HG03064 (cell line): ENCODE results near the gene RAB11FIP3.

Source experiments
- ATAC-seq: cut with Tn5 transposase; IDR thresholded peaks from one replicate; pipeline ENCODE4 v1.9.1; 2021; ENCODE audit warnings: low read depth; ENCODE audit not compliant: unreplicated experiment

RAB11FIP3 gene

GRCh38 chr16:548586-548985, 123.1 kb downstream of the RAB11FIP3 start:
- ATAC-seq = no peak

GRCh38 chr16:549544-550263, 124.3 kb downstream of the RAB11FIP3 start:
- ATAC-seq = no peak

GRCh38 chr16:551210-551609, 125.8 kb downstream of the RAB11FIP3 start:
- ATAC-seq = no peak

GRCh38 chr16:552171-552570, 126.7 kb downstream of the RAB11FIP3 start:
- no peak for ATAC-seq

GRCh38 chr16:553601-554296, 128.3 kb downstream of the RAB11FIP3 start:
- ATAC-seq = no peak

GRCh38 chr16:554297-554621, 128.8 kb downstream of the RAB11FIP3 start:
- ATAC-seq = no peak

GRCh38 chr16:554640-555365, 129.4 kb downstream of the RAB11FIP3 start:
- ATAC-seq = no peak

GRCh38 chr16:555528-556473, 130.4 kb downstream of the RAB11FIP3 start:
- no peak for ATAC-seq

- ATAC-seq = no peak
Observed at GRCh38 chr16:556474-557173, 131.2 kb downstream of the RAB11FIP3 start.

GRCh38 chr16:557463-558297, 132.2 kb downstream of the RAB11FIP3 start:
- no peak for ATAC-seq

- ATAC-seq = no peak
Observed at GRCh38 chr16:558298-559020, 133.0 kb downstream of the RAB11FIP3 start.

GRCh38 chr16:559021-559380, 133.6 kb downstream of the RAB11FIP3 start:
- ATAC-seq = no peak

- ATAC-seq = no peak
Observed at GRCh38 chr16:559411-560203, 134.2 kb downstream of the RAB11FIP3 start.

- ATAC-seq = no peak
Observed at GRCh38 chr16:560204-560700, 134.8 kb downstream of the RAB11FIP3 start, which contains the start of gene PRR35. Gene PRR35 (plus strand): TSS chr16:560394. CDS start chr16:563295, 2,901 bp downstream.

- no peak for ATAC-seq
Observed at GRCh38 chr16:560701-561412, 135.4 kb downstream of the RAB11FIP3 start.

GRCh38 chr16:561413-561794, 136.0 kb downstream of the RAB11FIP3 start:
- ATAC-seq = no peak
